SK-N-SH treated with all-trans-retinoic acid at 6 μM for 48 hours (cell line): ENCODE measurements around the gene CACNA2D2.
A peak's percentile ranks its signal among the peaks of the same experiment; 100 is the strongest.

ENCODE experiments used
- ATAC-seq: fragments of 200-7000 bp; cut with Tn5 transposase; 3 replicates; pipeline ENCODE4 v1.9.1; 2020; ENCODE audit warnings: mild to moderate bottlenecking, moderate library complexity
- ARNTL ChIP-seq: fragments of 450-650 bp; formaldehyde crosslinking; IDR thresholded peaks from 2 replicates; pipeline ENCODE4 v1.5.0; 2020; ENCODE audit warnings: low read depth, mild to moderate bottlenecking, moderate library complexity, borderline replicate concordance
- BACH2 ChIP-seq: fragments of 250-450 bp; sonication (Bioruptor Pico); IDR thresholded peaks from 2 replicates; pipeline ENCODE4 v1.9.0; 2021; ENCODE audit warnings: mild to moderate bottlenecking, borderline replicate concordance
- CREB5 ChIP-seq: fragments of 250-450 bp; sonication (Bioruptor Pico); IDR thresholded peaks from 2 replicates; pipeline ENCODE4 v1.5.1; 2020; ENCODE audit warnings: low read depth, mild to moderate bottlenecking, moderate library complexity
- CSRNP3 ChIP-seq: fragments of 250-450 bp; sonication (Bioruptor Pico); IDR thresholded peaks from 2 replicates; pipeline ENCODE4 v1.5.1; 2021; ENCODE audit warnings: mild to moderate bottlenecking, moderate library complexity
- GLIS3 ChIP-seq: fragments of 250-450 bp; sonication (Bioruptor Pico); IDR thresholded peaks from 2 replicates; pipeline ENCODE4 v1.5.0; 2020; ENCODE audit warnings: mild to moderate bottlenecking, moderate library complexity
- ISL1 ChIP-seq: fragments of 250-450 bp; sonication (Bioruptor Pico); IDR thresholded peaks from 2 replicates; pipeline ENCODE4 v2.1.2; 2022; ENCODE audit warnings: mild to moderate bottlenecking, moderate library complexity
- PATZ1 ChIP-seq: fragments of 250-450 bp; sonication (Bioruptor Pico); IDR thresholded peaks from 2 replicates; pipeline ENCODE4 v1.8.0; 2020; ENCODE audit warnings: mild to moderate bottlenecking, moderate library complexity, borderline replicate concordance
- POU6F1 ChIP-seq: fragments of 250-450 bp; sonication (Bioruptor Pico); IDR thresholded peaks from 2 replicates; pipeline ENCODE4 v1.8.0; 2021; ENCODE audit warnings: low read depth, mild to moderate bottlenecking, moderate library complexity, borderline replicate concordance
- SNAI2 ChIP-seq: fragments of 250-450 bp; sonication (Bioruptor Pico); IDR thresholded peaks from 2 replicates; pipeline ENCODE4 v1.5.0; 2020; ENCODE audit warnings: mild to moderate bottlenecking, moderate library complexity
- TOX ChIP-seq: fragments of 250-450 bp; sonication (Bioruptor Pico); IDR thresholded peaks from 2 replicates; pipeline ENCODE4 v1.8.0; 2021; ENCODE audit warnings: mild to moderate bottlenecking, moderate library complexity, borderline replicate concordance
- TSHZ2 ChIP-seq: fragments of 250-450 bp; sonication (Bioruptor Pico); IDR thresholded peaks from 2 replicates; pipeline ENCODE4 v1.5.0; 2020; ENCODE audit warnings: mild to moderate bottlenecking, moderate library complexity
- ZFP30 ChIP-seq: fragments of 450-650 bp; formaldehyde crosslinking; IDR thresholded peaks from 2 replicates; pipeline ENCODE4 v1.5.0; 2022; ENCODE audit warnings: mild to moderate bottlenecking, moderate library complexity
- ZNF565 ChIP-seq: fragments of 450-650 bp; formaldehyde crosslinking; conservative IDR thresholded peaks from 2 replicates; pipeline ENCODE4 v1.5.0; 2020; ENCODE audit warnings: low read depth, mild to moderate bottlenecking, moderate library complexity

The CACNA2D2 gene

GRCh38 chr3:50380405-50381085, 122.9 kb downstream of the CACNA2D2 start:
- TF ChIP-seq TSHZ2 (CRISPR knock-in tag) (peak; percentile 10; the same call in 1 of the 2 replicates), POU6F1 (CRISPR knock-in tag) (no peak)
- no peak; the same call in 2 of the 3 replicates for ATAC-seq

- no peak for TF ChIP-seq ZNF565
- no peak for TF ChIP-seq BACH2
- ATAC-seq = no peak
Measured at GRCh38 chr3:50378757-50379156, 124.7 kb downstream of the CACNA2D2 start.

GRCh38 chr3:50378024-50378423, 125.4 kb downstream of the CACNA2D2 start:
- ATAC-seq = no peak

GRCh38 chr3:50375258-50375931, 128.0 kb downstream of the CACNA2D2 start:
- no peak for TF ChIP-seq CSRNP3 (CRISPR knock-in tag)
- no peak for TF ChIP-seq ZFP30
- TF ChIP-seq SNAI2 = no peak
- no peak for TF ChIP-seq GLIS3 (CRISPR knock-in tag)
- no peak for TF ChIP-seq PATZ1 (CRISPR knock-in tag)
- ATAC-seq = peak; percentile 9

More at GRCh38 chr3:50378024-50378423, 125.4 kb downstream of the CACNA2D2 start:
- no peak for TF ChIP-seq ZFP30
- TF ChIP-seq TOX = no peak
- TF ChIP-seq CREB5 = no peak
- no peak for TF ChIP-seq ARNTL (CRISPR knock-in tag)
- TF ChIP-seq ISL1 (CRISPR knock-in tag) = no peak
- TF ChIP-seq CSRNP3 (CRISPR knock-in tag) = no peak
